Testis (tissue), 2 donors: Measurements from ENCODE around the gene GK2.

ENCODE experiments used
- POLR2A ChIP-seq: fragments of 450-650 bp; IDR thresholded peaks from one replicate; pipeline ENCODE4 v1.6.1; 2017; ENCODE audit warnings: antibody characterized with exemption, mild to moderate bottlenecking, moderate library complexity
- TF ChIP-seq, protein P1 (sequence below), 3 experiments: fragments of 450-650 bp in 2 of 3; fragments of 200-600 bp in 1 of 3; sonication (generic) in 1 of 3; IDR thresholded peaks; one replicate each; pipeline ENCODE4 v1.5.1; 2016 to 2019; ENCODE audit warnings: antibody characterized with exemption in 3 of 3, mild to moderate bottlenecking in 2 of 3, moderate library complexity in 1 of 3

GRCh38 chr4:79397951-79398350, 10.1 kb downstream of the GK2 start:
- TF ChIP-seq POLR2A: no peak
- TF ChIP-seq, protein P1, sequence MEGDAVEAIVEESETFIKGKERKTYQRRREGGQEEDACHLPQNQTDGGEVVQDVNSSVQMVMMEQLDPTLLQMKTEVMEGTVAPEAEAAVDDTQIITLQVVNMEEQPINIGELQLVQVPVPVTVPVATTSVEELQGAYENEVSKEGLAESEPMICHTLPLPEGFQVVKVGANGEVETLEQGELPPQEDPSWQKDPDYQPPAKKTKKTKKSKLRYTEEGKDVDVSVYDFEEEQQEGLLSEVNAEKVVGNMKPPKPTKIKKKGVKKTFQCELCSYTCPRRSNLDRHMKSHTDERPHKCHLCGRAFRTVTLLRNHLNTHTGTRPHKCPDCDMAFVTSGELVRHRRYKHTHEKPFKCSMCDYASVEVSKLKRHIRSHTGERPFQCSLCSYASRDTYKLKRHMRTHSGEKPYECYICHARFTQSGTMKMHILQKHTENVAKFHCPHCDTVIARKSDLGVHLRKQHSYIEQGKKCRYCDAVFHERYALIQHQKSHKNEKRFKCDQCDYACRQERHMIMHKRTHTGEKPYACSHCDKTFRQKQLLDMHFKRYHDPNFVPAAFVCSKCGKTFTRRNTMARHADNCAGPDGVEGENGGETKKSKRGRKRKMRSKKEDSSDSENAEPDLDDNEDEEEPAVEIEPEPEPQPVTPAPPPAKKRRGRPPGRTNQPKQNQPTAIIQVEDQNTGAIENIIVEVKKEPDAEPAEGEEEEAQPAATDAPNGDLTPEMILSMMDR (IDR thresholded peaks at IDR 0.05): no peak
